Esophagus muscularis mucosa (tissue), 4 donors: ENCODE measurements around the gene QSOX2.

Experiments
- EP300 ChIP-seq: sonication (generic); formaldehyde crosslinking; IDR thresholded peaks from one replicate; pipeline ENCODE4 v1.6.1; 2017; ENCODE audit warnings: antibody characterized with exemption
- POLR2A ChIP-seq: fragments of 450-650 bp; IDR thresholded peaks from one replicate; pipeline ENCODE4 v1.6.1; 2017; ENCODE audit warnings: antibody characterized with exemption, moderate library complexity, mild to moderate bottlenecking, low read depth
- POLR2AphosphoS5 ChIP-seq, 2 donors: sonication (generic); formaldehyde crosslinking; IDR thresholded peaks; one replicate each; pipeline ENCODE4 v1.6.1; 2017; ENCODE audit warnings: antibody characterized with exemption in 2 of 2
- TF ChIP-seq, protein P1 (sequence below), 3 experiments: fragments of 200-600 bp in 2 of 3; fragments of 450-650 bp in 1 of 3; sonication (generic) in 2 of 3; IDR thresholded peaks; one replicate each; pipeline ENCODE4 v1.5.1; 2017 to 2019; ENCODE audit warnings: antibody characterized with exemption in 3 of 3, mild to moderate bottlenecking in 2 of 3, moderate library complexity in 1 of 3

DNA sequence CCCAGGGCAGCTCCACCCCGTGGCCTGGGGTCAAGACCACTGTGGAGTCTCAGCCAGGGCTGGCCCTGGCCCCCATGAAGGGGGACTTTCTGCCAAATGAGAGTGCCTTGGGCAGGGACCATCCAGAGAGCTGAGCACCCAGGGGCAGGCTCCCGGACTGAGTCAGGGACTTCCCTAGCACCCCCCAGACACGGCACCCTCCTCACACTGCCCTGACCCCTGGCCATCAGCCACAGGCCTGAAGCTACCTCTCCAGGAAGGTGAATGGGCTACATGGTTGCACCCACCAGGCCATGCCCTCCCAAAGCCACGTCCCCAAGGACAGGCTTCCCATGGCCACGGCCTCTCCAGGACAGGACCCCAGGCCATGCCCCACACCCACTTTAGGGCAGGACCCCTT lies 48.8 kb upstream of the QSOX2 start:
- no peak for TF ChIP-seq EP300
- TF ChIP-seq POLR2AphosphoS5 (IDR thresholded peaks at IDR 0.05) = no peak
- TF ChIP-seq, protein P1, sequence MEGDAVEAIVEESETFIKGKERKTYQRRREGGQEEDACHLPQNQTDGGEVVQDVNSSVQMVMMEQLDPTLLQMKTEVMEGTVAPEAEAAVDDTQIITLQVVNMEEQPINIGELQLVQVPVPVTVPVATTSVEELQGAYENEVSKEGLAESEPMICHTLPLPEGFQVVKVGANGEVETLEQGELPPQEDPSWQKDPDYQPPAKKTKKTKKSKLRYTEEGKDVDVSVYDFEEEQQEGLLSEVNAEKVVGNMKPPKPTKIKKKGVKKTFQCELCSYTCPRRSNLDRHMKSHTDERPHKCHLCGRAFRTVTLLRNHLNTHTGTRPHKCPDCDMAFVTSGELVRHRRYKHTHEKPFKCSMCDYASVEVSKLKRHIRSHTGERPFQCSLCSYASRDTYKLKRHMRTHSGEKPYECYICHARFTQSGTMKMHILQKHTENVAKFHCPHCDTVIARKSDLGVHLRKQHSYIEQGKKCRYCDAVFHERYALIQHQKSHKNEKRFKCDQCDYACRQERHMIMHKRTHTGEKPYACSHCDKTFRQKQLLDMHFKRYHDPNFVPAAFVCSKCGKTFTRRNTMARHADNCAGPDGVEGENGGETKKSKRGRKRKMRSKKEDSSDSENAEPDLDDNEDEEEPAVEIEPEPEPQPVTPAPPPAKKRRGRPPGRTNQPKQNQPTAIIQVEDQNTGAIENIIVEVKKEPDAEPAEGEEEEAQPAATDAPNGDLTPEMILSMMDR (IDR thresholded peaks at IDR 0.05) = no peak
- TF ChIP-seq POLR2A = no peak
